Skeletal muscle cell (primary cell): ENCODE data around the gene ANKMY1.
A peak's percentile ranks its signal among the peaks of the same experiment; 100 is the strongest.
"Not testable (repeated sequence)": the region's sequence is repeated elsewhere in the genome, so short reads cannot be mapped to it uniquely, and the experiment has no call there.

Experiments
- DNase-seq: peaks from one replicate; pipeline ENCODE4 v3.0.0-alpha.2; 2010; ENCODE audit warnings: low read depth
- H3K4me3 ChIP-seq: 2 replicates; pipeline ENCODE4 v1.5.1; 2011; ENCODE audit warnings: low read depth, mild to moderate bottlenecking, control low read depth, low read length, moderate library complexity

Gene ANKMY1

GRCh38 chr2:240498171-240498957 is 59.4 kb downstream of the ANKMY1 start:
- H3K4me3 ChIP-seq = no peak overlapping the region
- DNase-seq = no peak

- peak; percentile 4 for DNase-seq
- not testable (repeated sequence) for H3K4me3 ChIP-seq
These were observed 60.7 kb downstream of the ANKMY1 start for GRCh38 chr2:240497082-240497481.

DNA sequence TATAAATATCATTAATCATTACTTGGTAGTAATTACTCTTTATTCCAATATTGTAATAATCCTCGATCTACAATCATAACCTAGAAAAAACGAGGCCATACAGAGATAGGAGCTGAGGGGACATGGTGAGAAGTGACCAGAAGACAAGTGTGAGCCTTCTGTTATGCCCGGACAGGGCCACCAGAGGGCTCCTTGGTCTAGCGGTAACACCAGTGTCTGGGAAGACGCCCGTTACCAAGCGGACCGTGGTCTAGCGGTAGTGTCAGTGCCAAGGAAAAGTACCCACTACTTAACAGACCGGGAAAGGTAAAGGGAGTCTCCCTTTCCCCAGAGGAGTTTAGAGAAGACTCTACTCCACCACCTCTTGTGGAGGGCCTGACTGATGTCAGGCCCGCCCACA is 62.8 kb downstream of the ANKMY1 start:
- DNase-seq = not testable (repeated sequence)

GRCh38 chr2:240494194-240494793 is 63.5 kb downstream of the ANKMY1 start:
- no peak for DNase-seq
- no peak overlapping the region for H3K4me3 ChIP-seq

More for the DNA sequence above, 62.8 kb downstream of the ANKMY1 start:
- H3K4me3 ChIP-seq = not testable (repeated sequence)

- no peak overlapping the region for H3K4me3 ChIP-seq
These were observed 66.3 kb downstream of the ANKMY1 start for GRCh38 chr2:240491483-240491882.

GRCh38 chr2:240482141-240482540 is 75.6 kb downstream of the ANKMY1 start:
- no peak for DNase-seq
- H3K4me3 ChIP-seq = no peak overlapping the region

More at GRCh38 chr2:240491483-240491882, 66.3 kb downstream of the ANKMY1 start:
- no peak for DNase-seq

- no peak overlapping the region for H3K4me3 ChIP-seq
- no peak for DNase-seq
These were observed 76.1 kb downstream of the ANKMY1 start for GRCh38 chr2:240481720-240482119.

- H3K4me3 ChIP-seq = no peak overlapping the region
- no peak for DNase-seq
These were observed 76.8 kb downstream of the ANKMY1 start for GRCh38 chr2:240480834-240481623.

- H3K4me3 ChIP-seq = no peak overlapping the region
- DNase-seq = no peak
These were observed 78.7 kb downstream of the ANKMY1 start for GRCh38 chr2:240479111-240479501.

DNA sequence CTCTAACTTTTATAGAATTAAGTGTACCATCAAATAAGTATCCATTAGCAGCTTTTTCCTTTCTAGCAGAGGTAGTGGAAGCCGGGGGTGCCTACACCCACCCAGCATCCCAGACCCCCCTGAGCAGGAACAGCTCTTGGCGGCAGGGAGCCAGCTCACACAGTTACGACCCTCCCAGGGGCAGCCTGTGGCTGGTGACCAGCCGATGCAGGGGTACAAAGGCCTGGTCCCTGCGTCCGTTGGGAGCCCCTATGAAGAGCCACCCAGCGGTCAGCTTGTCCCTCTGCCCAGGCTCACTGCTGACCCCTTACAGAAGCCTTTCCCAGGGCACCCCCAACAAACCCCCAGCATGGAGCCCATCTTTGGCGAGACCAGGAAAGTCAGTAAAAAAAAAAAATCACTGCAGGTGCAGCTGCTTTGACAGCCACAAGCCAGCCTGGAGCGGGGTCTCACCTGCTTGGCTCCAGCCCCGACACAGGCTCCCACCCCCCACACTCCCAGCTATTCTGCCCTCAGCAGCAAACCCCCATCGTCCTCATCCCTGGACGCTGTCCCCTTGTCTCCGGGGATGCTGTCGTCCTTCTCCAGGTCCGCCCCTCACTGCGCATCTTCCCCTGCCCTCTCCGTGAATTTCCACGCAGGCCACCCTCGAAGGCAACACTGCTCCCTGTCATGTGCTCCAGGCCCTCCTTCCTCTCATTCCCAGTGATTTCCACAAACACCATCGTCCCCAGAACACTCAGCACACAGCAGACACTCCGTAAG is 79.3 kb downstream of the ANKMY1 start:
- no peak for DNase-seq
- no peak overlapping the region for H3K4me3 ChIP-seq

DNA sequence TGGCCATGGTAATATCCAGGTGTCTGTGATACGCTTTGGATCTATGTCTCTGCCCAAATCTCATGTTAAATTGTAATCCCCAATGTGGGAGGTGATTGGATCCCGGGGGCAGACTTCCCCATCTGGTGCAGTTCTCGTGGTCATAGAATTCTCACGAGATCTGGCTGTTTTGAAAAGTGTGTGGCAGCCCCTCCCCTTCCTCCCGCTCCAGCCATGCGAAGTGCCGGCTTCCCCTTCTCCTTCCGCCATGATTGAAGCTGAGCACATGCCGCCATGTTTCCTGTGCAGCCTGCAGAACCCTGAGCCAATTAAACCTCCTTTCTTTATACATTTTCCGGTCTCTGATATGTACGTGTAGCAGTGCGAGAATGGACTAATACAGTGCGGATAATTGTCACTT is 79.9 kb downstream of the ANKMY1 start:
- no peak overlapping the region for H3K4me3 ChIP-seq
- DNase-seq = no peak

- DNase-seq = no peak
- no peak overlapping the region for H3K4me3 ChIP-seq
These were observed 84.6 kb downstream of the ANKMY1 start for GRCh38 chr2:240473211-240473610.

DNA sequence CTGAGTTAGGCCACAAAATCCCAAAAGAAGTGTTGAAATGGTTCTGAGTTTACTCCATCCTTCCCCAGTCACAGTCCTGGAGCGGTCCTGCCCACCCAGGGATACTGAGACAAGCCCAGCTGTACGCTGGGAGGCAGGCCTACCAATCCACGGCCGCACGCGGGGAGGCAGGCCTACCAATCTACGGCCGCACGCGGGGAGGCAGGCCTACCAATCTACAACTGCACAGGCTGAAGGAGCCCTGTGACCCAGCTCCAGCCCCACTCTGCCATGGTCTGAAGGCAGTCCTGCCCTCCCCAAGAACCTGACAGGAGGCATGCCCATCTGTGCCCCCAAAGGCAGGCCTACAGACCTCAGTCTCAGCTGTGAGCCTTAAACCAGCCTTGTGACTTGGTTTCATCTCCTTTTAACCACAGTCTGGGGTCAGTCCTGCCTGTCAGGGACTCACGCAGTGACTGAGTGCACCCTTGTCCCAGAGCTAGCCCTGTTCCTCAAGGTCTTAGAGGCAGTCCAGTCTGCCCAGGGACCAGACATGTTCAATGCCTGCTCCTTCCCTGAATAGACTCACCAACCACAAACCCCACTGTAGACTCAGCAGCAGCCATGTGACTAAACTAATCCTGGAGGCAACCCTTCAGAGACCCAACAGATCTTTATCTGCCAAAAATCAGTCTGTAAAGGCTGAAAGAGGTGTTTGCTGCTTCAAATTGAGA is 85.6 kb downstream of the ANKMY1 start:
- no peak overlapping the region for H3K4me3 ChIP-seq
- DNase-seq = no peak

GRCh38 chr2:240469740-240470139 is 88.0 kb downstream of the ANKMY1 start:
- H3K4me3 ChIP-seq = no peak overlapping the region
- DNase-seq = no peak

DNA sequence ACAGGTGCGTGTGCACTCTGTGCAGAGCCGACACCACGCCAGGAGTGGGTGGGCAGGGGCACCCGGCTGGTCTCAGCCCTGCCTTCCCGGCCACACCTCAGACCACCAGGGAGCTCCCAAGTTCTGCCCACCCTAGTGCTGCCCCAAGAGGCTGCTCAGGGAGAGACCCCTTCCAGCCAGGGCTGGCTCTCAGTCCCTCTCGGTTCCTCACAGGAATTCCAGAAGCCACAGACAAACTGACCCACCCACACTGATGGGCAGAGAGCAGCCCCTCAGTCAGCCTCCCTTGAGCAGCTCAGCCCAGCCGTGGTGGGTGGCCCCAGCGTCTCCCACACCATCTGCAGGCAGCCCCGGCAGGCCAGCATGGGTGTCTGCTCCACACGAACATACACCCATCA is 88.5 kb downstream of the ANKMY1 start:
- no peak for DNase-seq
- no peak overlapping the region for H3K4me3 ChIP-seq

- H3K4me3 ChIP-seq = no peak overlapping the region
- DNase-seq = no peak
These were observed 89.2 kb downstream of the ANKMY1 start for GRCh38 chr2:240468303-240469238.

DNA sequence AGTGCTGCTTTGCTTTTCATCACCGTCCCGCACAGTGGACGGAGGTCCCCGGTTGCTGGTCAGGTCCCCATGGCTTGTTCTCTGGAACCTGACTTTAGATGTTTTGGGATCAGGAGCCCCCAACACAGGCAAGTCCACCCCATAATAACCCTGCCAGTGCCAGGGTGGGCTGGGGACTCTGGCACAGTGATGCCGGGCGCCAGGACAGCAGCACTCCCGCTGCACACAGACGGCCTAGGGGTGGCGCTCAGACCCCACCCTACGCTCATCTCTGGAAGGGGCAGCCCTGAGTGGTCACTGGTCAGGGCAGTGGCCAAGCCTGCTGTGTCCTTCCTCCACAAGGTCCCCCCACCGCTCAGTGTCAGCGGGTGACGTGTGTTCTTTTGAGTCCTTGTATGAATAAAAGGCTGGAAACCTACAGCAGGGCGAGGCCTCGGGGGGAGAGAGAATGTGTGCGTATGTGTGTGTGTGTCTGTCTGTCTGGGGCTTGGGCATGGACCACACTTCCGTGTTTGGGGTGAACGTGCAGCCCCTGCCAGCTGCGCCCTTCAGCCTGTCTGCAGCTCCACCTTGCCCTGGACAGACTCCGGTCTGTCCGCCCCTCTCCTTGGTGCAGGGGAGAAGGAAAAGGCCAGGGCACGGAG is 90.0 kb downstream of the ANKMY1 start:
- no peak for DNase-seq
- no peak overlapping the region for H3K4me3 ChIP-seq
